BLaER1 (cell line): ENCODE measurements around the gene MARF1.

Experiments
- H3K27ac ChIP-seq: shearing (Covaris generic); formaldehyde crosslinking; 2 replicates; pipeline ENCODE4 v1.8.1; 2022
- H3K27me3 ChIP-seq: shearing (Covaris generic); formaldehyde crosslinking; 2 replicates; pipeline ENCODE4 v1.8.1; 2022
- H3K36me3 ChIP-seq: shearing (Covaris generic); formaldehyde crosslinking; 2 replicates; pipeline ENCODE4 v1.8.1; 2022
- H3K4me1 ChIP-seq: shearing (Covaris generic); formaldehyde crosslinking; 2 replicates; pipeline ENCODE4 v1.8.1; 2022
- H3K4me2 ChIP-seq: shearing (Covaris generic); formaldehyde crosslinking; 2 replicates; pipeline ENCODE4 v1.8.1; 2022
- H3K4me3 ChIP-seq: shearing (Covaris generic); formaldehyde crosslinking; 2 replicates; pipeline ENCODE4 v1.8.1; 2022
- H3K9ac ChIP-seq: shearing (Covaris generic); formaldehyde crosslinking; 2 replicates; pipeline ENCODE4 v1.8.1; 2022
- H3K9me3 ChIP-seq: shearing (Covaris generic); formaldehyde crosslinking; 2 replicates; pipeline ENCODE4 v1.8.1; 2022
- H4K20me1 ChIP-seq: shearing (Covaris generic); formaldehyde crosslinking; 2 replicates; pipeline ENCODE4 v1.8.1; 2022
- Cebpa-rat ChIP-seq: shearing (Covaris generic); IDR thresholded peaks from 2 replicates; pipeline ENCODE4 v1.8.1; 2022

The MARF1 gene

DNA sequence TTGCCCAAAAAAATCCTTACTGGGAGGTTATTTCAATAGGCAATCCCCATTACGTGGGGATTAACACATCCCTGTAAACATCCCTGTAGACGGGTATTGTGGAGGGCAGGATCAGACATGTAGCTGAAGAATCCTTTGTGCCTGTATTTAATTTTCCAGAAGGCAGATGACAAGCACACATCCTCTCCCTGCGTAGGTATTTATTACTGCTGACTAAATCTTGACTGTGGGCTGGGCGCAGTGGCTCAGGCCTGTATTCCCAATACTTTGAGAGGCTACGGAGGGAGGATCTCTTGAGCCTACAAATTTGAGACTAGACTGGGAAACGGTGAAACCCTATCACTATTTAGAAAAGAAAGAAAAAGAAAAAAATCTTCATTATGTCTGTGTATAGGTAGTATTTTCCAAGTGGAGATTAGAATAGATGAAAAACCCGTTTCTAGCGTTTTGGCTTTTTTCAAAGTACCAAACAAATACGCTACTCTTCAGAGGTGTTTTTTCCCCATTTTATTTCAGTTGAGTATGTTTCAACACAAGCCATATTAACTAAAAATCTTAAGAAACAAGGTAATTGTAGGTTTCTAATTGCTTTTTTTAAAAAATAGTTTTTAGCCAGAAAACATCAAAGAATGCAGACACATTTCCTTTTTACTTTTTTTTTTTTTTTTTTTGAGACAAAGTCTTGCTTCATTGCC, 1.5 kb upstream of the MARF1 start:
- Histone ChIP-seq H3K36me3 (0 out of 2 replicates have a peak, but pooled peaks cover 4% of the 10 kb centered on the region), H3K4me3 (0 out of 2 replicates have a peak overlapping the region, but pooled peaks have one; percentile 83), H3K4me2 (peak overlapping the region; percentile 75), H3K9me3 (no peaks in the 10 kb centered on the region), H3K4me1 (peaks cover 47% of the 10 kb centered on the region), H3K27me3 (no peaks in the 10 kb centered on the region), H3K9ac (peak overlapping the region; percentile 94), H3K27ac (peak overlapping the region; percentile 97), H4K20me1 (peaks cover 19% of the 10 kb centered on the region; the same call in 1 of the 2 replicates)
- no peak for TF ChIP-seq Cebpa-rat

DNA sequence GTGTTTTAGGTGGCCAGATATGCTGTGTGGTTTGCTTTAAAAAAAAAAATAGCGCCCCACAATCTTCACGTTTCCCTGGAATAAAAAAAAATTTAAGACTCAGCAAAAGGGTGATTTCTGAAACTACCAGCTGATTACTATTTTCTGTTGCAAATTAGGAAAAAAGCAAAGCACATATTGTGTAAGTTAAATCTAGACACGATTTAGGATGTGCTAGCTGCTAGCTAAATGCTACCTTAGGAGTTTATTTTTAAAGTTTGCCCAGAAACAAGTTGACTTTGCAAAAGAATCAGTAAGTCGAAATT, 944 bp upstream of the MARF1 start:
- H3K4me2 ChIP-seq: peak overlapping the region; percentile 75
- peaks cover 19% of the 10 kb centered on the region; the same call in 1 of the 2 replicates for H4K20me1 ChIP-seq
- peak overlapping the region; percentile 94 for H3K9ac ChIP-seq
- peaks cover 6% of the 10 kb centered on the region; the same call in 1 of the 2 replicates for H3K36me3 ChIP-seq
- peaks cover 50% of the 10 kb centered on the region for H3K4me1 ChIP-seq
- no peaks in the 10 kb centered on the region for H3K27me3 ChIP-seq
- peak overlapping the region; percentile 97 for H3K27ac ChIP-seq
- no peaks in the 10 kb centered on the region for H3K9me3 ChIP-seq
- TF ChIP-seq Cebpa-rat: no peak
- H3K4me3 ChIP-seq: peak overlapping the region; percentile 83

DNA sequence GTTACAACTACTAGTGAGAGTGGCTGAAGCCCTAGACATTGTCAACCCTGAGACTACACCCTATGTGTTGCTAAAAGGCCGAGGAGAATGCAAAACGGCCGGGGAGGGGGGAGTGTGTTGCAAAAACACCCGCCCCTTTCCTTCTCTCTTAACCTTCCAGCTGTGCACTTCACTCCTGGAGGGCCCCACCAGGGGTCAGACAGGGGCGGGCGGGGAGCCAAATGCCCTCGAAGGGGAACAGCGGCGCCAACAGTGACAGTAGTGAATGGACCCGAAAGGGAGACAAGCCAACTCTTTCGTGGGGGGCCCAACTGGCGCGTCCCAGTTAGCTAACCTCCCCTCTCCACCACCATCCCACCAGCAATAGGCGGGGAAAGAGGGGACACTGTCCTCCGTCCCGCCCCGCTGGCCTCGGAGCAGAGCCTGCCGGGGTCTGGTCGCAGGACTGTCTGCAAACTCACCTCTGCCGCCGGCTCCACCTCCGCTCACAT, 352 bp downstream of the MARF1 start:
- TF ChIP-seq Cebpa-rat: no peak
- peaks cover 19% of the 10 kb centered on the region for H3K36me3 ChIP-seq
- H3K9ac ChIP-seq: peak overlapping the region; percentile 94
- H3K4me1 ChIP-seq: peaks cover 58% of the 10 kb centered on the region
- H3K27ac ChIP-seq: peak overlapping the region; percentile 97
- peaks cover 19% of the 10 kb centered on the region; the same call in 1 of the 2 replicates for H4K20me1 ChIP-seq
- H3K9me3 ChIP-seq: no peaks in the 10 kb centered on the region
- peak overlapping the region; percentile 88 for H3K4me2 ChIP-seq
- no peaks in the 10 kb centered on the region for H3K27me3 ChIP-seq
- peak overlapping the region; percentile 83 for H3K4me3 ChIP-seq

DNA sequence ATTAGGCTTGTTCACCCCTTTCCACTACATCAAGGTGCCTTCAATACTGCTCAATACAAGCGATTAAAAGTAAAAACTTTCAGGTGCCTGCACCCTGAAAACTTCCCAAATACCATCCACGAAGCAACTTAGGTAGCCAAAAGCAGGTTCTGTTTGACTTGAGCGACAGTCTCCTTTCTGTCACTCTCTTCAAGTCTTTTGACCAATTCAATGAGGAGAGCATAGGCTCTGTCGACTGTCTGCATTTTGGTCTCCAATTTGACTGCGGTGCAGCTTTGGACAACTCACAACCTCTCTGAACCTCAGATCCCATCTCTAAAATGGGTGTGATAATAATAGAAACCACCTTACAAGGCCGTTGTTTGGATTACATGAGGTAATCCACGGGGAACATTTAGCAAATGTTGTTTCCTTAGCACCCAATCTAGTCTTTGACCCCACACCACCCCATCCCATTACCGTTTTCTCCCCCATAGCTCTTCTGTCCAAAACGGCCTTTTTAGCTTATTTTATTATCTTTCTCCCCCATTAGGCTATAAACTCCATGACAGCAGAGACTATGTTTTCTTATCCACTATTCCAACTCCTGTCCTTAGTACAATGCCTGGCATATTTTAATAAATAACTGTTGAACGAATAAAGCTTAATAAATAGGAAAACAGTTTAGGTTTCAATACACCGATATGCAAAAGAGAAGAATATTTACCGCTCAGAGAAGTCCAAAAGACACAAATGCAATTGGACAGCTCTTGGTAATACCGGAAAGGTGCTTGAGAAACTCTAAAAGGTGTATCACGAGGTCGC, 999 bp downstream of the MARF1 start:
- Histone ChIP-seq H3K9ac (peak overlapping the region; percentile 94), H3K27ac (peak overlapping the region; percentile 97), H3K4me2 (peak overlapping the region; percentile 88), H3K27me3 (no peaks in the 10 kb centered on the region), H3K4me1 (peaks cover 63% of the 10 kb centered on the region), H3K9me3 (no peaks in the 10 kb centered on the region), H3K36me3 (peaks cover 25% of the 10 kb centered on the region), H3K4me3 (peak overlapping the region; percentile 83), H4K20me1 (peaks cover 19% of the 10 kb centered on the region; the same call in 1 of the 2 replicates)
- no peak for TF ChIP-seq Cebpa-rat

DNA sequence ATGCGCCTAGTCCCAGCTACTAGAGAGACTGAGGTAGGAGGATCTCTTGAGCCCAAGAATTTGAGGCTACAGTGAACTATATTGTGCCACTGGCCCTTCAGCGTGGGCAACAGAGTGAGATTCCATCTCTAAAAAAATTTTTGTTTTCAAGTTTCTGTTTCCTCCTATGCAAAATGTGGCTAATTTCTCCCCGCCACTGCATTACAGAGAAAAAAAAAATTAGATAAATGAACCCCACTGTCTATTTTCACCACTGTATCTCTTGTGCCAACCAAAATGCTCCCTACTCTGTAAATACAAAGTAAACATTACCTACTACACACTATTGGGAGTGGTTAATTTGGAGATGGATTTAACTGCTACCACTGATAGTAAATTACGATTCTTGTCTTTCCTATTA, 2.0 kb downstream of the MARF1 start:
- Histone ChIP-seq H3K9me3 (no peaks in the 10 kb centered on the region), H3K4me3 (no peak overlapping the region), H3K27ac (no peak overlapping the region), H3K4me1 (peaks cover 73% of the 10 kb centered on the region), H3K9ac (peak overlapping the region; percentile 39), H3K4me2 (peak overlapping the region; percentile 88), H3K36me3 (peaks cover 35% of the 10 kb centered on the region), H4K20me1 (peaks cover 19% of the 10 kb centered on the region; the same call in 1 of the 2 replicates), H3K27me3 (no peaks in the 10 kb centered on the region)
- no peak for TF ChIP-seq Cebpa-rat

DNA sequence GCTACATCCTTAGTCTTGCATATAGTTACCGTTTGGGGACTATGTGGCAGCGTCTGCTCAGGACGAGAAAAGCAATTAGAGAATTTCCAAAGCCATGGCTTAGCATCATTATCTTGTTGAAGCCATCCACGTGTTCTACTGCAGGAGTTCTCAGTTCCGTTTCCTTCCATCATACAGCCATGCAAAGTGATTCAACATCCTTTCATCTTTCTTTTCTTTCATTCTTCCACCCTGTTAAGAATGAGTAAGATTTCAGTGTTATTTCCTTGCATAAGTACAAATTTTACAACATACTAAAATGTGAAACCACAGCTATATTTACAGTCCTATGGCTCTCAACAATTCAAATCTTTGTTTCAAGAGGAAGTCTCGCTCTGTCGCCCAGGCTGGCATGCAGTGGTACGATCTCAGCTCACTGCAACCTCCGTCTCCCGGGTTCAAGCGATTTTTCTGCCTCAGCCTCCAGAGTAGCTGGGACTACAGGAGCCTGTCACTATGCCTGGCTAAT, 3.8 kb downstream of the MARF1 start:
- Histone ChIP-seq H3K9ac (peak overlapping the region; percentile 58), H3K36me3 (peaks cover 54% of the 10 kb centered on the region), H3K27me3 (no peaks in the 10 kb centered on the region), H3K27ac (peak overlapping the region; percentile 71), H3K9me3 (no peaks in the 10 kb centered on the region), H3K4me1 (peaks cover 64% of the 10 kb centered on the region), H4K20me1 (peaks cover 19% of the 10 kb centered on the region; the same call in 1 of the 2 replicates), H3K4me2 (peak overlapping the region; percentile 88), H3K4me3 (peak overlapping the region; percentile 9; the same call in 1 of the 2 replicates)
- TF ChIP-seq Cebpa-rat: no peak

DNA sequence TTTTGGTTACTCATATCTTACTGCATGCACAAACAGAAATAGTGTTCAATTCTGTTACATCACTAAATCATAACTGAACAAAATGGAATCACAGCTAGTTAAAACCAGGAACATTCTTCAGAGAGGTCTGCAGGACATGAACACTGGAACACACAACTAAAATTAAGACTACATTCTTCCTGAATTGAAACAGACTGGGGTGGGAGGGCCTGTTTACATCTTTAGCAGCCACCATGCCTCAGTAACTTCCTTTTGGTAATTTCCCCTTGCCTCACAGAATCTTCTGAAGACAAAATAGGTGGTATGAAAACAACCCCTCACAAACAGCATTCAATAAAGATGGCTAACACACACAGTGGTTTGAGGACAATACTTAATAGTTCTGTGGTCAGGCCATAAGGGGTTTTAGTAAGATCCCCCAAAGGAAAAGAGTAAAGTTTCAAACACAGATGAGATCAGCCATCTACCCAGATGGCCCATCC, 6.5 kb downstream of the MARF1 start:
- peak overlapping the region; percentile 38; the same call in 1 of the 2 replicates for H3K9ac ChIP-seq
- no peaks in the 10 kb centered on the region for H3K27me3 ChIP-seq
- peak overlapping the region; percentile 53 for H3K4me2 ChIP-seq
- H3K9me3 ChIP-seq: no peaks in the 10 kb centered on the region
- peaks cover 10% of the 10 kb centered on the region; the same call in 1 of the 2 replicates for H4K20me1 ChIP-seq
- no peak overlapping the region for H3K4me3 ChIP-seq
- H3K4me1 ChIP-seq: peaks cover 52% of the 10 kb centered on the region
- H3K27ac ChIP-seq: peak overlapping the region; percentile 38; the same call in 1 of the 2 replicates
- H3K36me3 ChIP-seq: peaks cover 80% of the 10 kb centered on the region
- TF ChIP-seq Cebpa-rat: no peak

DNA sequence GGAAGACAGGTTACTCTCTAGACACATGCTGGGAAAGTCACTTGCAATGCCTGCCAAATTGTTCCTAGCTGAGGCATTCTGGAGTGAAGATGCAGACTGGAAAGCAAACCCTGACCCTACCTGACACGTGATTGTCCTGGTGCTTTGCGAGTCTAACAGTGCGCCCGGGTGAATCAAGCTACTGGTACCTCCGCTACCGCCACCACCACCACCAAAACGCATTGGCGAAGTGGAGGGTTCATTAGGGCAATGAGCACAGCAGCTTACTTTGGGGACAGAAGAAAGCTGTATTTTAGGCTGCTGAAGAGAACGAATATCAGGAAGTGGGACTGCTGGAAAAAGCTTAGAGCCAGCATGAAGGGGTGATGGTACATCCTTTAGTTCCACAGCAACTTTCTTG, 7.0 kb downstream of the MARF1 start:
- Histone ChIP-seq H3K9me3 (no peaks in the 10 kb centered on the region), H4K20me1 (peaks cover 8% of the 10 kb centered on the region; the same call in 1 of the 2 replicates), H3K9ac (no peak overlapping the region), H3K36me3 (peaks cover 85% of the 10 kb centered on the region), H3K27me3 (no peaks in the 10 kb centered on the region), H3K27ac (no peak overlapping the region), H3K4me2 (peak overlapping the region; percentile 53; the same call in 1 of the 2 replicates), H3K4me1 (peaks cover 47% of the 10 kb centered on the region), H3K4me3 (no peak overlapping the region)
- no peak for TF ChIP-seq Cebpa-rat

DNA sequence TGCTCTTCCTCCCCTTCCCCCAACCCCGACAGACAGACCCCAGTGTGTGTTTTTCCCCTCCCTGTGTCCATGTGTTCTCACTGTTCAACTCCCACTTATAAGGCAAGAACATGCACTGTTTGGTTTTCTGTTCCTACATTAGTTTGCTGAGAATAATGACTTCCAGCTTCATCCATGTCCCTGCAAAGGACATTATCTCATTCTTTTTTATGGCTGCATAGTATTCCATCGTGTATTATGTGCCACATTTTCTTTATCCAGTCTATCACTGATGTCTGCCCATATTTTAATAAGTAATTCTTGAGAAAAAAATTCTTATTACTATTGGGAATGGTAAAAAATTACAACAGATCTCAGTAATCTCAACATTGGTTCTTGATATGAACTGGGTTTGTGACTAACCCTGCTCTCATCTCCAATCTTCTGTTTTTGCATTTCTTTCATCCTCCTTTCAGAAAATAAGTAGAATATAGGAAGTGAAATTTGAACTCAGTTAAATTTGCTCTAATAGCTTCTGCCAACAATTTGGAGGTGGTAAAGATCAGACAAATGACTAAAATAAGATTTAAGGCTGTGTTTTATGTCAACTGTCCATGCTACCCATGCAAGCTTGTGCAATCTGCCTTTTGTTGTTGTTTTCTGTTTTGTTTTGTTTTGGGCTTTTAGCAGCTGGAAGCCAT, 11.1 kb downstream of the MARF1 start:
- Histone ChIP-seq H3K27me3 (no peaks in the 10 kb centered on the region), H4K20me1 (peaks cover 9% of the 10 kb centered on the region; the same call in 1 of the 2 replicates), H3K4me1 (peaks cover 12% of the 10 kb centered on the region), H3K4me3 (no peak overlapping the region), H3K9me3 (no peaks in the 10 kb centered on the region), H3K9ac (no peak overlapping the region), H3K27ac (no peak overlapping the region), H3K36me3 (peaks cover 98% of the 10 kb centered on the region), H3K4me2 (no peak overlapping the region)
- no peak for TF ChIP-seq Cebpa-rat
